ENCODE measurements around the gene GALNT13.
"Not testable (repeated sequence)": the region's sequence is repeated elsewhere in the genome, so short reads cannot be mapped to it uniquely, and the experiment has no call there.

The GALNT13 gene

DNA sequence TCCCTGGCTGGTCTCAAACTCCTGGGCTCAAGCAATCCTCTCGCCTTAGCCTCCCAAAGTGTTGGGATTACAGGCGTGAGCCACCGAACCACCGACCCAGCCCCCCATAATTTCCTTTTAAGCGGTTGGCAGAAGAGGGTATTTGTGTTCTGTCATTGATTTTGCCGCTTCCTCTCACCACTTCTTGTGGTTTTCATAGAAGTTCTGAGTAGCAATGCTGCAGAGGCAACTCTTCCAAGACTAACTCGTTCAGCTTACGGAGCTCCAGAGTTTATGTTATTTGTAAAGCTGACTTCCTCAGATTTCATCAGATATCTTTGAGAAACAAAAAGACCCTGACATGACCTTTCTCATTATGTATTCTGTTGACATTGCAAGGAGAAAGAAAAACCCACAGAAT is 565.4 kb downstream of the GALNT13 start:
- DNase-seq: no peak

DNA sequence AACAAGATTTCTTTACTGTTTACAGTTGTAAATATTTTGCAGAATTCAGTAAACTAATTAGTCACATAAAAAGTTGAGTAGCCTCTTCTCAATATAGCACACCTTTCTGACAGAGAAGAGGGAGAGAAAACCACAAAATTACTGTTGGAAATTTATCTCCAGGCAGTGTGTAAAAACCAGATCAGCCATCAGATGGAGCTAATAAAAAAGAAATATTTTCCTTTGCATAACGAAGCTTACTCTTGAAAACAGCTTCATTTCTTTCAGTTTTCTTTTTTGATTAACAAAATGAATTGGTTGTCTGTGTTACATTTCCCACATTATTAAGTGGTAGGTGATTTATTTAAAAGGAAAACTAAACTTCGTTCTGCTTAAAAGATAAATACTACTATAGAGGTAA is 567.4 kb downstream of the GALNT13 start:
- no peak for DNase-seq

DNA sequence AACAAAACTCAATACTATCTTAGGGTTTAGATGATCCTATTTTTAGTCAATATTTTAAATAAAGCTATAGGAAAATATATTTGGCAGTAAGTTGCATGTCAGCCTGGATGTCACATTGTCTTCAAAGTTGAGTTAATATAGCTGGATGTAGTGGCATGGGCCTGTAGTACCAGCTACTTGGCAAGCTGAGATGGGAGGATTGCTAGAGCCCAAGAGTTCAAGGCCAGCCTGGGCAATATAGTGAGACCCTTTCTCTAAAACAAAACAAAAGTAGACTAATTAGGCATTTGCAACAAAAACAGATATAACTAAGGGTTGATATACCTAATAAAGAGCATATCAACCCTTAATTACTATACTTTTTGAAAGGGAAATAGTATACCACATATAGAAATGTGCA is 572.2 kb downstream of the GALNT13 start:
- no peak for DNase-seq

DNA sequence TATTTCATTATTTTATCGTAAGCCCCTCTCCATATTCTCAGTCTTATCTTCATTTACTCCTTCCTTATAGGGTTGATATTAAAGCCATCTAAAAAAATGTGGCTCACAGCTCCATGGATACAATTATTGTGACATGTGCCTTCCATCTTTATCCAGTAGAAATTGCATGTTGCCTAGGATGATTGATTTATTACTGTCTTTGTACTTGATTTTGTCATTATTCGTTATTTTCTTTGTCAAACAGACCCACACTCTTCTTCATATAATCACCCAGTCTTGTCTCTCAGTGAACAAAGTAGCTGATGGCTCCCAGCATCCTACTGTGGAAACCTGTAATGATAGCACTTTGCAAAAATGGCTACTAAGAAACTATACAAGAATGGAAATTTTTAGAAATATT is 574.6 kb downstream of the GALNT13 start:
- DNase-seq: no peak

DNA sequence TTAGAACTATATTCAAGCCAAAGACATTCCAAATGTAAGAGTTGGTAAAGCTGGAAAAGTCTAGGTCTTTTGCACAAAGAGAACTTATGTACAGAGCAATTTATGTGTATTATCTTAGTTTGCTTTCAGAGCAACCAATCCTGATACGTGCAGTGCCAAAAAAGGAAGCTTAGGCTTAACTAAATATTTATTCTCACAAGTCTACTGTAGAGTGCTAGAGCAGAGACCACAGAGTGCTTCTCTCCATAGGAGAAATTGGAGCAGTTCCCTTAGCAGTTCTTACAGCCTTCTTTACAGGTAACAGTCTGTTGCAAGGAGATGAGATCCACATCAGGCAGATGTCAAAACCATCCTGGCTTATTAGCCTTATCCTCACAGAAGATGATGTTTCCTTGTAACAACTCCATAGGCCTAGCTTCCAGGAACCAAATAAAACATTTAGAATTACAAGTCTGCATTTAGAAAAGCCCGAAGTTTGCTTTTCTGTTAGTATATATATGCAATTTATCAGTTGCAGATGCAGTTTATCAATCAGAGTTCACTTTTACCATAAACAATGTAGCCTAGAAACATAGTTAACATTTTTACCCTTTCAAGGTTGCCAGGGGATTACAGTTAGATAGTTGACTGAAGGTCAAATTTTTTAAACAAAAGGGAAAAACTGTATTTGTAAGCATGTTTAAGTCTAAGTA is 576.2 kb downstream of the GALNT13 start:
- no peak for DNase-seq

DNA sequence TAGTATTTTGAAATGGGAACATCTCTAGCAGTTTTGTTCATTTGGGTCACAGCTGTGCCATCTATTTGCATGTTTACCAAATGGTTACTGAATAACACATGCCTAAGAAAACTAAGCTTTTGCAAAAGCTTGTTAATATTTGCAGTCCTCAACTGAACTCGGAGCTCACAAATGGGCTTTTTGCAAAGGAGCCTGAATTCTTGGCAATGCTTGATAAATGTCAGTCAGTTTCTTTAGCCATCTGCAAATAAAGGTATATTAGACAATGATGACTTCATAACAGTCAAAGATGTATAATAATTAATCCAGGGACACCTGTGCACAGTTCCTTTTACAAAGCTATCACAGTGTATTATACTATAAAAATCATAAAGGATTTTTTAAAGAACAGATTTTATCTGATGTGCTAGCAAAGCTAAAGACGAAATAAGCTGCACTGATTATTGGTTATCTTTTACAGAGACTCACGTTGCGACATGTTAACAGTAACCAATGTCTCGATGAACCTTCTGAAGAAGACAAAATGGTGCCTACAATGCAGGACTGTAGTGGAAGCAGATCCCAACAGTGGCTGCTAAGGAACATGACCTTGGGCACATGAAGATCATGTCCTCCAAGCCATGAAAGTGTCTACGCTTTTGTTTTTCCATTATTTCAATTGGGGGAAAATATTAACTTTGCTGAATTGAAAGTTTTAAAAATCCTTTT is 578.4 kb downstream of the GALNT13 start:
- DNase-seq: no peak

DNA sequence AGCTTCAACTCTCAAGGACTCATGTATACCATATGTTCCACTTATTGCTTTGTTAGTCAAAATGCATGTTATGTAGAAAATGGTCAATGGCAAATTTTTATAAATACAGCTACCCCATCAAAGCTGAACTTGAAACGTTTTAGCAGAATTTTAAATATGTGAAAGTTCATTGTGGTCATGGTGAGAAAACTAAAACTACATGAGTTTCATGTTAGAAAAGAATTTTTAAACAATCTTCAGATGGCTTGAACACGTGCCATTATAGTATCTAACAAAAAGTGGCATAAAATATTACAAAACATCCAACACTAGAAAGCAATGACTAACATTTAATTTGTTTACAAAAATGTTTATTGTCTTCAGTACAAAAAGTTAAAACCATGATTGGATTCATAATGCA is 580.7 kb downstream of the GALNT13 start:
- no peak for DNase-seq

DNA sequence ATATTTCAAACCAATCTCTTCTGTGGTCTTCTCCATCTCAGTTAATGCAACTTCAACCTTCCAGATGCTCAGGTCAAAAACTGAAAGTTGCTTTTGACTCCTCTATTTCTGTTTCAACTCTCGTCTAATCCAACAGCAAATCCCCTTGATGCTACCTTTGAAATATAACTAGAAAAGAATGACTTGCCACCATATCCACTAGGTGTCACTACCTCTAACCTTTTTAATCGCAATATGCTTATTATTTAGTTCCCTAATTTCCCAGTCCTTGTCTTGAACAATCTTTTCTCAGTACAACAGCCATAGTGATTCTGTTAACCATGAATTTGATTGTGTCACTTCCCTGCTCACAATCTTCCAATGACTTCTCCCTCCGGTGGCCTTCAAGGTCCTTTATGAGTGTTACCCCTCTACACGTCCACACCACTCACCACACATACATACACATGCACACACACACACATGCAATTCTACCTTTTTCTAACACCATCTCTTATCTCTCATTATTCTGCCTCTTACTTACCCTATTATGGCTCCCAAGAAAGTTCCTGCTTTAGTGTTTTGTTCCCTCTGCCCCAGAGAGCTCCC is 581.3 kb downstream of the GALNT13 start:
- no peak for DNase-seq

DNA sequence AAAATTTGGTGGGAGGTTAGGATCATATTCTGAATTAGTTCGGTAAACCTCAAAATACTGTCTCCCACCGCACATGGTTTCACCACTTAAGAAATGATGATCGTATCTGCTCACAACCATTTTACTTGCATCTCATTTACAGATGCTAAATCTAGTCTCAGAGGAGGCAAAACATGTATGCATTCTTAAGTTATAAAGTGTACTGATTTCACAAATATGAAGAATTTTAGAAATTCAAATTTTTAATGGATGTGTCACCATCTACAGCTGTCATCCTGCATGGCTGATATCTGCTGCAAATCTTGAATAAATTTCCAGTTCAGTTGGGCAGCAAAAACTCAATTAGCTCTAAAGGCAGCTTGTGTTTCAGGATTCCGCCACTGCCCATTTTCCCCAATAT is 583.4 kb downstream of the GALNT13 start:
- no peak for DNase-seq

DNA sequence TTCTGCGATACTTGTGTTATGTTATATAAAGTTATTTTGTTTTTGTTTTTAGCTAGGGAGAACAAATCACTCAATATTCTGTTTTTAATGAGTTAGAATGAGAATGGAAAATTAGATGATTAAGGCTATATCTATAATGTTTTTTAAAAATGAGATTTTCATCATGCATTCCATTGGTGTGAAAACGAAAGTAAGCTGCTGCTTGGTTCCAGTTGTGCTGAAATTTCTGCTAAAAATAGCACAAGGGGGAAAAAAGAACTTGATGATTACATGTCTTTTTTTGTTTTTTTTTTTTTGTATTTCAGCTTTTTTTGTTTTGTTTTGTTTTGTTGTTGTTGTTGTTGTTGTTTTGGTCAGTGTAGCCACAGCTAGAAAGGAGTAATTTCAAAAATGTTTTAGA is 584.1 kb downstream of the GALNT13 start:
- no peak for DNase-seq

DNA sequence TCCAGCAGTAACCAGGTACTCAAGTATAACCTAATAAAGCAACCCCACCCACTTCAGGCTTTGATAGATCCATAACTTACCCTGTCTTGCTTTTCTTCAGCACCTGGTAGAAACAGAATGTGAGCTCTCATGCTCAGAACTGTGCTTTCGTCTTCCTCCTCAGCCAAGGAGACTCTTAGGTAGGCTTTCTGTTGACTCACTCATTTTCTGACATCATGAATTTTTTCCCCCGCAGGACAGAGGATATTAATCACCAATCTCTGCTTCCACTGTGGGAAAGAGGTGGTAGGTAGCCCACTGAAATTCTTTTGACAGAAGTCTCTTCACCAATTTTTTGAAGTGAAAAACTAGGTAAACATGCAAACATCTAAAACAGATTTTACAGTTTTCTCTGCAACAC is 585.6 kb downstream of the GALNT13 start:
- no peak for DNase-seq

DNA sequence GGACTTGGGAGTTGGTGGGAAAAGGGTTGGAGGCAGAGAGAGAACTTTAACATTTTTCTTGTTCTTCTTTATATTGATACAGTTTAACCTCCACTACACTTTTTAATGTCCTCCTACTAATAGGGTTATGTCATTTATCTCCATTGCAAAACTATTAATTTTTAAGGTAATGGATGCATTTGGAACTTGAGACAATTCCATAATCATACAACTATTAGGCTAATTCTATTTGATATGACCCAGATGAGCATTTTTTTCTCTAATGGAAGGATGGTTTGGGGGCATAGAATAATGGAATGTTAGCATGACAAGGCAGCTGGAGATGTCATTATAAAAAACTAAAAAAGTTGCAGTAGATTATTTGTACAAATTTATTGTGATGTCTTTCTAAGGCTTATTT is 587.6 kb downstream of the GALNT13 start:
- DNase-seq: no peak

DNA sequence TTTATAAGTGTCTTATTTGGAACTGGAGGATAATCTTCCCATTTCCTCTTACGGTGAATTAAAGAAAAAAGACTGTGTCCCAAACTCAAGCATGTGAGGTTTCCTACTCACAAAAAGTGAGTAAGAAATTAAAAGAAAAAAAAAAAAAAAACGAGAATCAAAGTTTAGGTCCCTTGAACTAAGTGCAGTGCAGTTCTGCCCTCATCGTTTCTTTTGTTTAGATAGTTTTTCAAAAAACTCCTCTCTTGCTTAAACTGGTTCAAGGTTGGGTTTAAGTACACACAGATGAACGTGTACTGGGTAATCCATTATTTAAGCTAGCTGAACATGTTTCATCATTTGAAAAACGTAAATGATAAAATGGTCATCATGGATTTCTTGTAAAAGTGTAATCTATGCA is 590.9 kb downstream of the GALNT13 start:
- DNase-seq: no peak

DNA sequence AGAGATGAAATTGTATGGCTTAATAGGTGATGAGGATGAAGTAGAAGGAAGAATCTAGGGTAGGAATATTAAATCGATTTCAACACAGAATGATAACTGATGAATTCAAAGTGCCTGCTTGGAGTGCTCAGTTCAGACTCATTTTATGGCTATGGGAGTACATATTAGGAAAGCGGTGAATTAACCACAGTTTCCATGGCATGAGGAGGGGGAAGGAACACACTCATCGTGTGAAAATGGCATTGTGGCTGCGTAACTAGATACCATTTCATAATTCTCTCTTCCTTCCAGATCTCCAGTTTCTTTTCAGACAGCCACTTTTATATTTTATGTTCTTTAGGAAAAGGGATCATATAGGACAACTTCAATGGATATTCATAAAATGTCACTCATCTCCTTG is 594.5 kb downstream of the GALNT13 start:
- no peak for DNase-seq

DNA sequence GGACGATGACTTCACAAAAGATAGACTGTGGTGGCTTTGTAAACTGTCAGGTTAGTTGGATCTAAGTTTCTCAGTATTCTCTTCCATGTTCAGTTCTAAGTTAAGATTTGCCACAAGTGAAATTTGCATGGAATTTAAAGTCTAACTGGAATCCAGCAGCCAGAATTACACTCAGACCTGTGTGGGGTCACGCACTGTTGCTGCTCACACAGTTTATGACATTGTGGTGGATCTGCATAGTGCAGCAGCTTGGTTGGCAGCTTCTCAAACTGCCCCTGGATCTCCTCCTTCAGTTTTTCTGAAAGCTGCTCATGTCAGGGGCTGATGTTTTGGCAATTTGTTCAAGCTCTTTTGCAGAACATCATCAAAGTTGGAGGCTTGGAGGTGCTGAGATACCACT is 598.7 kb downstream of the GALNT13 start:
- no peak for DNase-seq

DNA sequence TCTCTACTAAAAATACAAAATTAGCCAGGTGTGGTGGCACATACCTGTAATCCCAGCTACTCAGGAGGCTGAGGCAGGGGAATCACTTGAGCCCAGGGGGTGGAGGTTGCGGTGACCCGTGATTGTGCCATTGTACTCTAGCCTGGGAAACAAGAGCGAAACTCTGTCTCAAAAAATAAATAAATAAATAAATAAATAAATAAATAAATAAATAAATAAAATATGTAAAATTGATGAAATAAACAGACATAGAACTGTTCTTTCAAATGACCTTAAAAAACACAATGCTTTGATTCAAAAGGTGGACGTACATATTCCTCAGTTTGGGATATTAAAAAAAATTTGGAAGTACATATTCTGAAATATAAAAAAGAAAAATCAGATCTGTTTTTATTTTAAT is 599.8 kb downstream of the GALNT13 start:
- not testable (repeated sequence) for DNase-seq

DNA sequence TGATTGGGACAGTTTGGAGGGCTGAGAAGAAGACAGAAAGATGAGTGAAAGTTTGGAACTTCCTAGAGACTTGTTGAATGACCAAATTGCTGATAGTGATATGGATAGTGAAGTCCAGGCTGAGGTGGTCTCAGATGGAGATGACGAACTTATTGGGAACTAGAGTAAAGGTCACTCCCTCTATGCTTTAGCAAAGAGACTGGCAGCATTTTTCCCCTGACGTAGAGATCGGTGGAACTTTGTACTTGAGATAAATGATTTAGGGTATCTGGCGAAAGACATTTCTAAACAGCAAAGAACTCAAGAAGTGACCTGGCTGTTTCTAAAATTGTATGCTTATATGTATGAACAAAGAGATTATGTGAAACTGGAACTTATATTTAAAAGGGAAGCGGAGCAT is 605.6 kb downstream of the GALNT13 start:
- DNase-seq: no peak

DNA sequence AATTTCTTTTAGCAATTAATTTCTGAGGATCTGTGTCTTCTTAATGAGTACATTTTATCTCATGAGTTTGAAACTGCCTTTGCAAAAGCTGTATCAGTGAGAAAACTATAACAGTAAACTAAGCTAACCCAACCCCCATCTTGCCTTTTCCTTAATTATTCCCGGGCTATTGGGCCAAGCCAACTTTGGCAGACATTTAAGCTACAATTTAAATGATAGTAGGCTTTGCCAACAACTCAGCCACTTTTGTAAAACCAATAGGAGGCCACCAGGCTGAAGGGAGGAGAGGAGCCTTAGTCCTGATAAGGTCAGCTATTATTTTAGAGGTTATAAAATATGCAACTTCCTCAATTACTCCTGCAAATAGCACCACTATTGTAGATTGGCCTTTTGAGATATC is 608.8 kb downstream of the GALNT13 start:
- DNase-seq: no peak

DNA sequence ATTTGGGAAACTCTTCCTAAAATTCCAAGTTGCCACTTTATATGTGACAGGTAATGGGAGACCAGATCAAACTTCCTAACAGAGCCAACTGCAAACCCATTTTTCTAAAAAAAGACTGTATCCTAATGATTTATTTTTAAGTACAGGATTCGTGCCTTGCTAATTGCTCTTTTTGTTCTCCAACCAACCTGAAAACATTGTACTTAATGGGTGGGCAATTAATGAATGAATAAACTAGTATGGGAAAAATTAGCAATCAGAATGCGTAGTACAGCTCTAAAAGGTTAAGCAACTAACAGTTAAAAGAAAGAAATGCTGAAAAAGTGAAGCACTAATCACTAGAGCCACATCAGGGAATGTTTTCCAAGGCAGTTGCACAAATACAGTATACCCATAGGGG is 609.6 kb downstream of the GALNT13 start:
- DNase-seq: no peak

DNA sequence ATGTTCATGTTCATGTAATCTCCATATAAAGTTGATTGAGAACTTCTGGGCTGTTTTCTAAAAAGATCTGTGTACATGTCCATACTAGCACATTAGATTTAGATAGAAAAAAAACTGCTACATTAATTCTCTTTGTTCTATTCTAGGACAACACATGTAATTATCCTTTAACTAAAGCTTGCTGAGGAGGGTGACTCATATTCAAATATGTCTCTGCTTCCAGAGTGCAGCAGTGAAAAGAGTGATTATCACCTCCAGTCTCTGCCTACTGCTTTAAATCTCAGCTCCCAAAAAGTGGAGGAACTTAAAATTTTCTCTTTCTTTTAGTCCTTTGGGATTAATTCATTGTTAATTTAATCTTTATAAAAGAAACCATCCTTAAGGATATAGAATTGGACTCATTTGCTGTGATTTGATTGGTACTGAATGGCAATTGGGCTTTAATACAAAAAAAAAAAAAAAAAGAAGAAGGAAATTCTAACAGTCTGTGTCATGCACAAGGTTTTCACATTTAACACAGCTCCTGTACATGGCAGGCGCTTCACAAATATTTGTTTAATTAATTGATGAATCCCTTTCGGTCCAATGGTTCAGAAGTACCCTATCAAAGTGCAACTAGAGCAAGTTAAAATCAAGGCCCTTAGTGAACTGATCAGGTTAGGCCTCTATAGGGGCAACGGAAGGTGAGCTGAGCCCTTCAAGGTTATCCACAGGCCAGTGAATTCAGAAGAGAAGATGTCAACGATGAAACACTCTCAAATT is 612.8 kb downstream of the GALNT13 start:
- DNase-seq: no peak

DNA sequence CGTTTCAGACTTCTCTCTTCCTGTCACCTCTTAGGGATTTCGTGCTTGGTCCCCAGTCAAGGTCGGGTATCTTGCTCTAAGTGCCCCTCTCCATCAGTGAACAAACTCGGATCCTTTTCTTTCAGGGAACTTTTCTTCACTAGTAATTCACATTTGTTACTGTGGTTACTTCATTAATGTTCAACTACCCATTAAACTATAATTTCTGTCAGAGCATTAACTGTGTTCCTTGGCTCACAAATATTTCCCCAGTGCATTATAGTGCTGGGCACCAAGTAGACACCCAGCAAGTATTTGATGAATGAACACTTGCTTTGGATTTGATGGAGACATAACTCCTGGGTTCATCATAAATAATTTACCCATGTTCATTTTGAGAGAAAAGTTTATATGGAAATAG is 617.1 kb downstream of the GALNT13 start:
- DNase-seq: no peak

DNA sequence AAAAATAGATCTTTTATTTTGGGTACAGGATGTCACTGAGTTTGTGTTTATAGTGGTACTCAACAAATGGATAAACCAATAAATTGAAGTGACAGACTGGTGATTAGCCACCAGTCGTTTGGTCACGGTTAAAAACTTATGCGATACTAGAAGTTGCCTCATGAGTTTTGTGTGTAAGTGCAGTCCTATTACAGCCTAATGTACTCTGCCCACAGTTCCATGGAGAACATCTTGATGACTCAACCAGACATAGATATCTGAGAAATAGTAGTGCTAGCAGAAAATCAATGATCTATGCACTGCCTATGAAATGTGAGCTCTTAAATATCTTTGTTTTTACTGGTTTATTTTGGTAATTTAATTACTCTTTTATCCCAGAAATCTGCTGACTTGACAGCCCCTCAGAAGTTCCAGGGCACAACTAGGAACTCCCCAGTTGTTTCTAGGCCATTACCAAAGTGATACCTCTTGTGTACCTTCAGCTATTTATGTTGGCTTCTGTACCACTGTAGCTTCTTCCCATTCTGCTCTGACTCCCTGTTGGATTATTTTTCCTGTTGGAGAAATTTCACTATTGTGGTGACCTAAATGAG is 617.6 kb downstream of the GALNT13 start:
- DNase-seq: no peak

DNA sequence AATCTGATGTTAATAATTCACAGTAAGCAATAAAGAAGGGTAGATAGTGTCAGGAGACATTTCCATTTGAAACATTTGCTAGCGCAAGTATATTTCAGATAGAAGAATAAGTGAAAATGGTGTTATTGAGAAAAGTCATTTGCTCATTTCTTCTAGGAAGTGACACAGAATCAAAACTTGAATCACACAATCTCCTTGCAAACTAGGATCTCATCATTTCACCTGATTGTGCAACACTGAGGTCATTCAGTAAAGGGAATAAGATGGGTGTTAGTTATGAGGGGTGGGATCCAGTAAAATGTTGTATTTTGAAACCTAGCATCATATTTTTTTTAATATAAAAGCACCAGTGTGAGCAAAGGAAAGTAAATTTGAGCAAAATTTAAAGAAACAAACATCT is 618.8 kb downstream of the GALNT13 start:
- no peak for DNase-seq

All from CD4-positive, alpha-beta T cell treated with Interferon alpha-2 for 1 hour (primary cell).